ENCODE measurements around the gene KIAA1549. TPM values are rescaled to one million over a fixed set of nuclear protein-coding genes. Genes with fewer than 3 reads are reported as not detected.

The KIAA1549 gene
- total RNA-seq, 4 donors from 2014 or later = 0.75 to 2.1 (median 1.2) TPM

DNA sequence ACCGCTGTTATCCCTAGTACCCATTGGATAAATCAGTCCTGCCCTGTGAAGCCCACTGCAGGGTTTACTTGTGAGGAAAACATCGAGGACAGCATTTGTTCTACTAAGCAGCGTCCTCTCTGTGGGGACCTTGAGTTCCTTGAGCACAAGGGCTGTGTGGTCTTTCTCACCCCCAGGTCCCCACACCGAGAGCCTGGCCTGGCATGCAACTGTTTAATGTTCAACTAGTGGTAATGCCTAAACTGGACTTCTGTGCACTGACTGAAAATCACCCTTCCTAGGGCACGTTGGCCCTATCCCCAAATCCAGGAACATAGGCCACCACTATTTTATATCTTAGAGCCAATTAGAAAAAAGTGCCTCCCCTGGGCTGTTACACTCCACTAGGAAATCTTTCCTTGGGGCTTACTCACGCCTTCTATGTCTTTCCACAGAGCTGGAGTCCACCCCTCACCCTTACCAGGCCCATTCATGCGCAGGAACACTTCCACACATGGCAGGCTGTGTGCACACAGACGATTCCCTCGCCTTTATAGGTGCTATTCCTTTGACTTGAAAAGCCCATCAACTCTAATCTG, 185.1 kb downstream of the KIAA1549 start:
- TF ChIP-seq, protein P1, sequence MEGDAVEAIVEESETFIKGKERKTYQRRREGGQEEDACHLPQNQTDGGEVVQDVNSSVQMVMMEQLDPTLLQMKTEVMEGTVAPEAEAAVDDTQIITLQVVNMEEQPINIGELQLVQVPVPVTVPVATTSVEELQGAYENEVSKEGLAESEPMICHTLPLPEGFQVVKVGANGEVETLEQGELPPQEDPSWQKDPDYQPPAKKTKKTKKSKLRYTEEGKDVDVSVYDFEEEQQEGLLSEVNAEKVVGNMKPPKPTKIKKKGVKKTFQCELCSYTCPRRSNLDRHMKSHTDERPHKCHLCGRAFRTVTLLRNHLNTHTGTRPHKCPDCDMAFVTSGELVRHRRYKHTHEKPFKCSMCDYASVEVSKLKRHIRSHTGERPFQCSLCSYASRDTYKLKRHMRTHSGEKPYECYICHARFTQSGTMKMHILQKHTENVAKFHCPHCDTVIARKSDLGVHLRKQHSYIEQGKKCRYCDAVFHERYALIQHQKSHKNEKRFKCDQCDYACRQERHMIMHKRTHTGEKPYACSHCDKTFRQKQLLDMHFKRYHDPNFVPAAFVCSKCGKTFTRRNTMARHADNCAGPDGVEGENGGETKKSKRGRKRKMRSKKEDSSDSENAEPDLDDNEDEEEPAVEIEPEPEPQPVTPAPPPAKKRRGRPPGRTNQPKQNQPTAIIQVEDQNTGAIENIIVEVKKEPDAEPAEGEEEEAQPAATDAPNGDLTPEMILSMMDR (IDR thresholded peaks at IDR 0.05; ENCODE audit: low read depth) = no peak

DNA sequence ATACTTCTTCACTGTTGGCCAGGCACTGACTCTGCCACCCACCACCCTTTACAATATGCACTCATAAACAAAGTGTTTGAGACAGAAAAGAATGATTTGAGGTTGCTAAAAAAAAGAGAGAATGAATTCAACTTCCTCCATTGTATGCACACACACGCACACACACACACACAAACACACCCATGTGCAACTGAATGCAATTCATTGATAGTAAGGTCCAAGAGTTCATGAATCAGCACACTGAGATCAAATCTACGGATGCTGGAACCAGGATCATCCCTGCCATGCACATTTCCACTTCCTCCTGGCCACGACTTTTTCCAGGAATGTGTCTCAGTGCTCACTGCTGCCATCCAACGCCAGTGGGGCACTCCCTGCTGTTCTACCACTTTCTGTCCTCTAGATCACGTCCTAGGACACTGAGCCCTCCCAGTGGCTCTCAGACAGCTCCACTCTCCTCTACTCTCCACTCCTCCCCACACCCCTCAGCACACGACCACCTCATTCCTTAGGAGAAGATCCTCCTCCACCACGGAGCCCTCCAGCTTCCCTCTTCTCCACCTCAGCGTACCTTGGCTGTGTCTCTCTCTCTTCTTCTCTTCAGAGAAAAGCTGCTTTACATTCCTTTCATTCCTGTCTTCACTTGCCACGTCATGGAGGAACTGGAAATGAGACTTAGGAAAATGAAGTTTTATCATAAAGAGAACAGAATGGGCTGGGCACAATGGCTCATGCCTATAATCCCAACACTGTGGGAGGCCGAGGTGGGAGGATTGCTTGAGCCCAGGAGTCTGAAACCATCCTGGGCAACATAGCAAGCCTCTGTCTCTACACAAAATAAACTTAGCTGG, 195.4 kb downstream of the KIAA1549 start:
- TF ChIP-seq, protein P1 (IDR thresholded peaks at IDR 0.05; ENCODE audit: low read depth) = no peak

DNA sequence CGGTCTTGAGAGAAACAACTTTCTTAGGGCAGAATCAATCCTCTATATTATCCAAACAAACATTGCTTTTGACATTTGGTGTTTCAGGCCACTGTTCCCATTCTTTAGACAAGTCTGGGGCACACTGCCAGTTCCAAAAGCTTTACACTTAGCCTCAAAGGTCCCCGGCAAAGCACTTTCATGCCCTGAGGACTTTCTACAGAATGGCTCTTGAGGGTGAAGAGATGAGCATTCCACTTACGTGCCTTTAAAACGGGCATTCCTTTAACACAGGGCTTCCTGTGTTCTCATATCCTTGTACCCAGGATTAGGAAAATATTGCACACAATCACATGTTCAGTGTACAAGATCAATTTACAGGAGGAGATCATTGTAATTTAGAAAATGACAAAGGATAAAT, 196.5 kb downstream of the KIAA1549 start:
- TF ChIP-seq, protein P1 (IDR thresholded peaks at IDR 0.05; ENCODE audit: low read depth) = no peak

Small RNA genes lying within 50 kb of the gene (small RNA-seq; reads per million reads assigned to genes)
- gene RNU6-1272P = not detected

Other genes starting within 250 kb of the KIAA1549 start
- not detected for gene TMEM213, start 183.4 kb downstream of the KIAA1549 start, total RNA-seq
- not detected for gene ATP6V0A4, start 183.2 kb downstream of the KIAA1549 start, total RNA-seq
- gene ZC3HAV1L, start 54.7 kb upstream of the KIAA1549 start, total RNA-seq = 10 to 100 TPM in 2 of 4 donors, 1 to 10 TPM in 2; 8.5 to 14.1 (median 11.9) TPM
- 10 to 100 TPM; 24.4 to 29.7 (median 27.6) TPM for gene ZC3HAV1, start 128.3 kb upstream of the KIAA1549 start, total RNA-seq
- gene UBN2, start 249.8 kb upstream of the KIAA1549 start, total RNA-seq = 10 to 100 TPM; 11.6 to 20.2 (median 13.8) TPM

All from subcutaneous adipose tissue (tissue), 4 donors.